CD4-positive, alpha-beta T cell treated with Interleukin-6 for 4 hours (primary cell): ENCODE results near the gene MARCHF4.
A peak's percentile ranks its signal among the peaks of the same experiment; 100 is the strongest.
"Not testable (repeated sequence)": the region's sequence is repeated elsewhere in the genome, so short reads cannot be mapped to it uniquely, and the experiment has no call there.

Experiments used
- DNase-seq: peaks from one replicate; pipeline ENCODE4 v3.0.0-alpha.2; 2020; ENCODE audit warnings: mixed read lengths

MARCHF4 gene

DNA sequence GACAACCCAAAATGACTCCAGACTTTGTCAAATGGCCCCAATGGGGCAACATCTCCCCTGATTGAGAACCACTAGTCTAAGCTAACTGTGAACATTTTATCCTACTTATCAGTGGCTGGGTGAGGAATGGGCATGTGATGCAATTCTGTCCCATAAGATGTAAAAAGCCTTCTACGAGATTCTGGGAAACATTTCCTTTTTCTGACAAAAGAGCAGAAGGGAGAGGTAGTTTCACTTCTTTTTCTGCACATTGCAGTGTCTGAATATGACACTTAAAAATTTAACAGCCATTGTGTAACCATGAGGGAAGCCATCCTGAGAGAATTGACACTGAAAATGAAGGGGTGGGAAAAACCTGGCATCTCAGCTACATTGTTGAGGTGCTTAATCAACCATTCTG is 17.3 kb upstream of the MARCHF4 start:
- DNase-seq, result no peak

DNA sequence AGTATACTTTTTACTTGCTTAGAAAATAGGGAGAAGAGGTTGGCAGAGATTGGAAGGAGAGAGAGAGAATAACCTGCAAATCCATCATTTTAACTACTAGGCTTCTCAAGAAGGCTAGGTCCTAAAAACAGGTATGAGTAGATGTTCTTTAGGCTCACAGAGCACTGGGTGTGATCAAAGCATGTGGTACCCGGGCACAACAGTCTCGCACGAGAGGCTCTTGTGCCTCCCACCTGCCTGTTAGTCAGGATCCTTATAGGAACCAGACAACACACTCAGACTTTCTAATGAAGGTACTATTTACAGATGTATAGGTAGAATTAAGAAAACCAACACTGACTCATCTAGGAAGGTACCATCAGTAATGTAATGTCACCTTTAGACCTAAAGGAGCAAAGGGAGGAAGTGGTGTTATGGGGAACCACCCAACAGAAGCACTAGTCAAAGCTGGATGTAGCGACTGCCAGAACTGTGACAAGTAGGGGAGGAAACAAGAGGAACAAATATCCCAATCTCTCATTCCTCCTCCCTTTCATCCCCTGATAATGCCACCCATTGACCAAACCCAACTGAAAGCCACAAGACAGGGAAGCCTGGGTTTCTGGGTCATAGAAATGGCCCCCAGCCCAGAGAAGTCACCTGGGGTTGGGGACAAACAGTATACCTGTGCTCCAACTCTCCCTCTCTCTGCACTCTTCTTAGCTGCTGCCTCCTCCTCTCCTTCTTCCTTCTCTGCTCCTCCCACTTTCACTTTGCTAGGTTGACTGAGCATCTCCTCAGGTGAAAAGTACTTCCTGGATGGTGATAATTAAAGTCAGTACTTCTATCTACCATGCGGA is 16.0 kb upstream of the MARCHF4 start:
- DNase-seq, result no peak

- DNase-seq, result no peak
These were observed 15.0 kb upstream of the MARCHF4 start for GRCh38 chr2:216387262-216387661.

DNA sequence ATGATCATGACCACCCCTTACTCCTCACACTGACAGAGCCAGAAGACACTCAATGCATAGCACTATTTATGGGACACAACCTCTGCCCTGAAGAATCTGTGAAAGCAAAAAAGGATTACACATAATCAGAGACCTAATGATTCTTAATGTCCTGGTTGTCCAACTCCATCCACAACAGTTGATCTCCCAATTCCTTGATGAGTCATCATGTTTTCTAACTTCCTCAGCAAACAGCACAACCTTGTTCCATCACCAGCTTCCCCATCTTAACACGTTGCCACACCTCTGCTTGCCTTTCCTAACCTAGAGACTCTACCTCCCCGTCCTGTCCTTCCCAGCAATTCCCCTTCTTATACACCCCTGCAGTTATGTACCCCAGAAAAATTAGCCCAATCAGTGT is 13.2 kb upstream of the MARCHF4 start:
- no peak for DNase-seq

DNA sequence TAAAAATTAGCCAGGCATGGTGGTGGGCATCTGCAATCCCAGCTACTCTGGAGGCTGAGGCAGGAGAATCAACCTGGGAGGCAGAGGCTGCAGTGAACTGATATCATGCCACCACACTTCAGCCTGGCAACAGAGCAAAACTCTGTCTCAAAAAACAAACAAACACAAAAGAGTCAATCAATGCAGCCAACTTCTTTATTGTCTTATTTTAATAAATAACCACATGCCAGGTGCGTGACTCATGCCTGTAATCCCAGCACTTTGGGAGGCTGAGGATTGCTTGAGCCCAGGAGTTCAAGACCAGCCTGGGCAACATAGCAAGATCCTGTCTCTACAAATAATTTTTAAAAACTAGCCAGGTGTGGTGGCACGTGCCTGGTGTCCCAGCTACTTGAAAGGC is 12.1 kb upstream of the MARCHF4 start:
- DNase-seq, result not testable (repeated sequence)

DNA sequence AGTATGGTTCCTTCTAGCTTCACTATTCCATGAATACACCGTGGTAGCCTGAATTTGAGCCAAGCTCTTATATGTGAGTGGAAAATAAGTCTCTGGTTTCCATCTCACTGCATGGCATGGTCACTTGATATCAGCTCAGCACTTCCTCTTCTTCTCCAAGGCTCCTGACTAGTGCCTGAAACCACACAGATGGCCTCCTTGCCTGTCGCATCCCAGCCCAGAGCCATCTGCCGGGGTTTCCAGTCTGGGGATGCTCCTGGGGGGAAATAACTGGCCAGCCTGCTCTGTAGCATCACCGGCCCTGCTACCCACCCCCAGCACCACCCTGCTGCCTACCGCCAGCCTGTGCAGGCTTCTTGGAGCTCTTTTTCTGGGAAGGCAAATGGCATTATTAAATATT is 7.7 kb upstream of the MARCHF4 start:
- no peak for DNase-seq

DNA sequence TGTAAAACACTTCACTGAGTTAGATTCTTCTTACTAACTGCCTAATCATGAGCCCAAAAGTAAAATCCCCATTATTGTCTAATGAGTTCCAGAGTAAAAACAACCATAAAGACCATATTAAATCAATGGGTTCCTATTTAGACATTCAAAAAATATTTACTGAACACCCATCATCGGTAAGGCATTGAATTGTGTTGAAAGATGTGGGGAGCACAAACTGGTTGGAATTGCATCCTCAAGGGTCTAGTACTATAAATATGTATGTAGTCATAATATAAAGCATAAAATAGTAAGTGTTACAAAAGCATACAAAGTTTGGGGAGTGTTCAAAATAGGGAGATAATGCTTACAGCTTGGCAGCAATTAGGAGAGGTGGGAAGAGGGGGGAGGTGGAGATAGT is 3.0 kb upstream of the MARCHF4 start:
- no peak for DNase-seq

DNA sequence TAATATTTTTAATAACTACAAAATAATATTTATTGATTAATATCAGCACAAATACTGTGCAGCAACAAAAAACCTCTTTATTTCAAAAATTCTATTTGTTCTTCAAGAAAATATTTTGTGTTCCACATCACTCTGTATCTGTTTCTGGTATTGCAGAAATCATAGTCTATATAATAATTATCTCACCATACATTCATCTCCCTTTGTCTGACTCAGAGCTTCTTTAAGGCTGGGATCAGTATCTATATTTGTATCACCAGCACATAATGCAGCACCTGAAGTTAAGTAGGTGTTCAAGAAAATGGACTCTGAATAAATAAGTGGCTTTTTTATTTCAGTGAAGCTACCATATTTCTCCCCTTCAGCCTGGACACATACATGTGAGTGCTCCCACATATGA is 1.6 kb upstream of the MARCHF4 start:
- no peak for DNase-seq

- no peak for DNase-seq
These were observed 543 bp upstream of the MARCHF4 start for GRCh38 chr2:216372761-216373291.

GRCh38 chr2:216370961-216371712 is 1.1 kb downstream of the MARCHF4 start:
- no peak for DNase-seq

DNA sequence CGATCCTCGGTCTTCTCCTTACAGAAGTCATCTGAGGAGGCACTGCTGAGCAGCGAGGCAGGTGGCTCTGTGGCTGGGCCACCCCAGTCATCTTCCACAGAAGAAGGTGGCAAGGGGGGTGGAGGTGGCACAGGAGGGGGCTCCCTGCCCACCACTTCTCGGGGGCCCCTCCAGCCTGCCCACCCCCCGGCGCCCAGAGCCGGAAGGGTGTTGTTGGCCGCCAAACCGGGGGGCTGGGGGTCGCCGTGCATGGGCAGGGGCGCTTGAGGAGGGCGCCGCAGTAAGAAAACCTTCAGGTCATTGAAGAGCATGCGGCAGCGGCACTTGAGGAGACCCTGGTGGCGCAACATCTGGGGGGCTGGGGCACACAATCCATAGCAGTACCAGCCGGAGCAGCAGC is 2.5 kb downstream of the MARCHF4 start:
- DNase-seq, result no peak

DNA sequence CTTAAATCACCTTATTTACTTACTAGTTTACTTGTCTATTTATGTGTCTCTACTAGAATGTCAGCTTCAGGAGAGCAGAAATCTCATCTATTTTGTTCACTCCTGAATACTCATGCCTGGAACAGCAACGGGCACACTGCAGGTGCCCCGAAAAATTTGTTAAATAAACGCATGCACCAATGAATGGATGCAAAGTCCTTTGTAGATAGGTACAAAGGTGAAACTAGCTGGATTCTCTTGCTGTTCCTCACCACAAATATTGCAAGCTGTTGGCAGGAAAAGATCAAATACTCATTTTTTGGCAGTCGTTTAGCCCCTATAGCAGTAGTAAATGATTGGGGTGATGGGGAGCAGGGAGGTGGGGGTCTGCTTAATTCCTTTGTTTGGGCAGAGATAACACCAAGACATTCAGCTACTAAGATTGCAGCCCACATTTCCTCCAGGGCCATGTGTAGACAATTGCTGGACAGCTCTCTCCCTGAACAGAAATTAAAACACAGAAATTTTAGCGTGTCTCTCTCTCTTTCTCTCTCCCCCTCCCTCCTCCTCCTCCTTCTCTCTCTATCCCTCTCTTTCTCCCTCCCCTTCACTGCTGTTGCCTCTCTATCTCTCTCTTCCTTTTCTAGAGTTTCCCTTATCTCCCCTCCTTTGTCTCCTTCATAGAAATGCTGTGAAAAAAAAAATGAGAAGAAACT is 5.4 kb downstream of the MARCHF4 start:
- DNase-seq, result no peak

GRCh38 chr2:216365518-216365917 is 6.8 kb downstream of the MARCHF4 start:
- DNase-seq, result no peak

DNA sequence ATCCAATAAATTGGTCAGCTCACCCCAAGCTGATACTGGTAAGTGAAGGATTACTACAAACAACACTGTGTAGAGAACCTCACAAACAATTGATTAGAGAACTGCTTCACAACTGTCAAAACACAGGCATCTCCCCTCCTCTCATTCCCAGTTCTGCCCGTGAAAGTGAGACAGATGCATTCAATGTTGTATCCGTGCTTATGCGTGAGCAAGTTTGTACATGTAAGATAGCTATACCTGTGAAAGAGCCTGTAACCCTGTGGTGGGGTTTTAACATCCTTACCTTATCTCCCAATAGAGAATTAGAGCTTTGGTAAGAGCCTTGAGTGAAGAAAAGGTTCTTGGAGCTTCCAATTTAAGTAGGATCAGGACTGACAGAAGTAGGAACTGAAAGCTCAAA is 9.1 kb downstream of the MARCHF4 start:
- DNase-seq, result no peak

GRCh38 chr2:216362730-216363129 is 9.6 kb downstream of the MARCHF4 start:
- no peak for DNase-seq

- DNase-seq, result no peak
These were observed 16.6 kb downstream of the MARCHF4 start for GRCh38 chr2:216355711-216356110.

- no peak for DNase-seq
These were observed 18.0 kb downstream of the MARCHF4 start for GRCh38 chr2:216354306-216354705.

DNA sequence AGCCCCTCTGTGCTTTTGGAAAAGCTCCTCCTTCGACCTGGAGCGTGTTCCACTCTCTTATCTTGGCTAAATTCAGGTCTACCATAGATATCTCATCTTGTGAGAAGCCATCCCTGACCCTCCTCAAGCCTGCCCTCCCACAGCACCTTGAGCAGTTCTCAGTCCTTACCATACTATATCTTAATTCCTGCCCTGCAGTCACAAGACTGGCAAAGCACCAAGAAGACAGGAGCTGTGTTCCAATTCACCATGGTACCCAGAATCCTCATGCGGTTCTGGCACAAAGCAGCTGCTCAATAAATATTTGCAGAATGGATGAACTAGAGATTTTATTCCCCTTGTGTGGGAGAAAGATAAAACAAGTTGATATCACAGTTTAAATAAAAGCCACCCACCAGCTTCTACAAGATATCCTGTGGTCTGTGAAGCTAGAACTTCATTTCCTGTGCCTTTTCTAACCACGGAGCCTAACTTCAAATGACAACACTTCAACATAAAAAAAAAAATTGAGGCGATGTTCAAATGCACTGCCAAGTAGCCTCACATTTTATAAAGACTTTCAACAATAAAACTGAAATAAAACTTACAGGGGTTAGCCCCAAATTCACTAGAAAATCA is 19.5 kb downstream of the MARCHF4 start:
- no peak for DNase-seq

DNA sequence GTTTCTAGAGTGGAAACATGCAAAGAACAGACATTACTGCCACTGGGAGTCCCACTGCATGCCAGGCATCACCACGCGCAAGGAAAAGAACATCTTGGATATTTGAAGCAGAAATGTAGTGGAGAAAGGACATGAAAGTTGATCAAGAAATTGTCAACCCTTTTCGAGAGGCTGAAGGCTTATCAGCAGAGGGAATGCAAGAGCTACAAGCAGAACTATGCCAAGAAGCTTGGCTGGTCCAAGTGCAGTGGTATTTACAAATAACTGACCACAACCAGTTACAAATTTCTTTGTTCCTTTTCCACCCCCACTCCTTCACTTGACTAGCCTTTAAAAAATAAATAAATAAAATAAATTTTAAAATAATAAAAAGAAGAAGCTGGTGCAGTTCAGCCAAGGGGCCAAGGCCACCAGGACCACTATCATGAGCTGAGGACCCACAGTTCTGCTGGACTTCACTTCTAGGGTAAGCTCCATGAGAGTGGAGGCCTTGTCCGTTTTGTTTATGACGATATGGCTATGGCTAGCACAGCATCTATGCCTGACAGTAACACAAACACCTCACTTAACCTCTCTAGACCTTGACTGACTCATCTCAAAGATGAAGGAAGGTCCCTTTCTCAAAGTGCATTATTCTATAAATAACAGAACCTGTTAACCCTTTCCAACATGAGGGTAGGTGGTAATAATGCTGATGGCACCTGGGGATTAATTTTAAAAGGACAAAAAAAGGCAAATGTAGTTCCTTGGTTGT is 20.9 kb downstream of the MARCHF4 start:
- DNase-seq, result no peak

GRCh38 chr2:216350214-216350791 is 22.0 kb downstream of the MARCHF4 start:
- peak; percentile 35 for DNase-seq

DNA sequence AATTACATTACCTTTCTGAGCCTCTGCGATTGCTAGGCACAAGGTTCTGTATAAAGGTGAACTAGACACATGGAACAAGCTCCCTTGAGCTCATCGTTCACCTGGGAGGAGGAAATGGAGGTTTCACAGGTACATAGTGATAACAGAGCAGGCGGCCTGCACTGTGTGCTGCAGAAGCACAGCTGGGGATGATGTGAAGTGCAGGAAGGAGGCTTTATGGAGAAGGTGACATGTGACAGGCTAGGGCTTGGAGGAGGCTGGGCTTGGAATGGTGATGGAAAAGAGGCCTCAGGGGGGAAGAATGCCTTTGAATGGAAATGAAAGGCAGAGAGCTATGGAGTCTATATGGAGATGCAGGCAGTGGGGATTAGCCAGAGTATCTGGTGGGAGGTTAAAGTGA is 22.9 kb downstream of the MARCHF4 start:
- DNase-seq, result peak; percentile 13
